Gastroesophageal sphincter (tissue), 3 donors: Measurements from ENCODE around the gene WNT1.

Experiments
- EP300 ChIP-seq: sonication (generic); formaldehyde crosslinking; IDR thresholded peaks from one replicate; pipeline ENCODE4 v1.6.1; 2017; ENCODE audit warnings: antibody characterized with exemption, mild to moderate bottlenecking
- TF ChIP-seq, protein P1 (sequence below), 4 experiments: fragments of 200-600 bp in 2 of 4; fragments of 450-650 bp in 2 of 4; sonication (generic) in 1 of 4; IDR thresholded peaks; one replicate each; pipeline ENCODE4 v1.5.1; 2017 to 2019; ENCODE audit warnings: antibody characterized with exemption in 4 of 4, mild to moderate bottlenecking in 2 of 4, moderate library complexity in 2 of 4

DNA sequence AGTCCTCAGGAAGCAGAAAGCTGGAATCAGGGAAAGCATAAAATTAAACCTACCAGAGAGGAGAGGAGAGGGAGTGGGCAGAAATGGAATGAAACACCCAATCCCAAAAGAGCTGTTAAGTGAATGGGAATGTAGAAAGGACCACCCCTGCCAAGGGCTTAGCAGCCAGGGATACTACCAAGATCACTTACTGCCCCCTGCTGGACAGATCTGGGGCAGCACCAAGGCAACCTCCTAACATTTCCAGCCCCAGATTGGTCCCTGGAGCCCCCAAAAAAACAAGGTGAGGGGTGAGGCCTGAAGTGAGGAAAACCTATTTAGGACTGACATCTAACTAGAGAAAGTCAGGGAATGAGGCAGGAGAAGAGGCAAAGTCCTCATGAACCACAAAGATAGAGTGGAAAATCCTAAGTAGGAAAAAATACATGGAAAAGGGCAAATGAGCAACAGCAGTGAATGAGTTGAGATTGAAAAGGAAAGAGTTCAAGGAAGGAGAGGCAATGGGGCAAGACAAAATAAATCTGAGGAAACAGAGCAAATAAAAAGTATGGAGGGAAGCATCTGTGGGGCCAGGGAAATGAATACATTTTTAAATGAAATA, 41.6 kb upstream of the WNT1 start:
- TF ChIP-seq, protein P1, sequence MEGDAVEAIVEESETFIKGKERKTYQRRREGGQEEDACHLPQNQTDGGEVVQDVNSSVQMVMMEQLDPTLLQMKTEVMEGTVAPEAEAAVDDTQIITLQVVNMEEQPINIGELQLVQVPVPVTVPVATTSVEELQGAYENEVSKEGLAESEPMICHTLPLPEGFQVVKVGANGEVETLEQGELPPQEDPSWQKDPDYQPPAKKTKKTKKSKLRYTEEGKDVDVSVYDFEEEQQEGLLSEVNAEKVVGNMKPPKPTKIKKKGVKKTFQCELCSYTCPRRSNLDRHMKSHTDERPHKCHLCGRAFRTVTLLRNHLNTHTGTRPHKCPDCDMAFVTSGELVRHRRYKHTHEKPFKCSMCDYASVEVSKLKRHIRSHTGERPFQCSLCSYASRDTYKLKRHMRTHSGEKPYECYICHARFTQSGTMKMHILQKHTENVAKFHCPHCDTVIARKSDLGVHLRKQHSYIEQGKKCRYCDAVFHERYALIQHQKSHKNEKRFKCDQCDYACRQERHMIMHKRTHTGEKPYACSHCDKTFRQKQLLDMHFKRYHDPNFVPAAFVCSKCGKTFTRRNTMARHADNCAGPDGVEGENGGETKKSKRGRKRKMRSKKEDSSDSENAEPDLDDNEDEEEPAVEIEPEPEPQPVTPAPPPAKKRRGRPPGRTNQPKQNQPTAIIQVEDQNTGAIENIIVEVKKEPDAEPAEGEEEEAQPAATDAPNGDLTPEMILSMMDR (IDR thresholded peaks at IDR 0.05) = peak; percentile 75 to 88 (median 80)
- TF ChIP-seq EP300 = no peak
